Gastrocnemius medialis (tissue), 4 donors: ENCODE measurements around the gene GOLPH3. TPM values are rescaled to one million over a fixed set of nuclear protein-coding genes. Genes with fewer than 3 reads are reported as not detected.

ENCODE experiments used
- ATAC-seq, 2 donors: fragments of 150-250 bp; one replicate each; pipeline ENCODE4 v1.9.1; 2016
- DNase-seq, 2 donors: peaks; one replicate each; pipeline ENCODE4 v3.0.0-alpha.2; 2019
- H3K27ac ChIP-seq, 4 donors: fragments of 200-600 bp; sonication (generic); 1 replicate in 1 of 4; 2 replicates in 3 of 4; pipeline ENCODE4 v1.5.1; 2016 to 2018; ENCODE audit warnings: mild to moderate bottlenecking in 2 of 4, moderate library complexity in 1 of 4
- H3K27me3 ChIP-seq, 3 donors: fragments of 200-600 bp; sonication (generic) in 2 of 3; 1 replicate in 1 of 3; 2 replicates in 2 of 3; pipeline versions ENCODE4 v1.5.1 to v1.6.0; 2016 to 2019; ENCODE audit warnings: mild to moderate bottlenecking in 1 of 3, moderate library complexity in 1 of 3
- H3K36me3 ChIP-seq, 2 donors: fragments of 200-600 bp; sonication (generic) in 1 of 2; one replicate each; pipeline ENCODE4 v1.5.1; 2017 to 2018
- H3K4me1 ChIP-seq, 2 donors: fragments of 200-600 bp; sonication (generic) in 1 of 2; one replicate each; pipeline ENCODE4 v1.5.1; 2016 to 2017; ENCODE audit warnings: mild to moderate bottlenecking in 2 of 2
- H3K4me3 ChIP-seq, 4 donors: fragments of 200-600 bp; sonication (generic) in 3 of 4; 1 replicate in 1 of 4; 2 replicates in 3 of 4; pipeline ENCODE4 v1.5.1; 2016 to 2019; ENCODE audit warnings: mild to moderate bottlenecking in 2 of 4
- H3K9me3 ChIP-seq, 3 donors: fragments of 200-600 bp; sonication (generic) in 2 of 3; 1 replicate in 1 of 3; 2 replicates in 2 of 3; pipeline ENCODE4 v1.5.1; 2016 to 2019
- CTCF ChIP-seq, 5 experiments: fragments of 450-650 bp in 3 of 5; fragments of 200-600 bp in 2 of 5; sonication (generic) in 2 of 5; IDR thresholded peaks in 4 of 5; conservative IDR thresholded peaks in 1 of 5; 1 replicate in 4 of 5; 2 replicates in 1 of 5; pipeline ENCODE4 v1.5.1; 2016 to 2019; ENCODE audit warnings: antibody characterized with exemption in 5 of 5, mild to moderate bottlenecking in 3 of 5, moderate library complexity in 3 of 5
- POLR2A ChIP-seq, 2 donors: fragments of 450-650 bp; IDR thresholded peaks; one replicate each; pipeline ENCODE4 v1.6.1; 2017; ENCODE audit warnings: antibody characterized with exemption in 2 of 2, mild to moderate bottlenecking in 2 of 2, moderate library complexity in 2 of 2
- in situ Hi-C, 4 donors: fragments of 200-750 bp; cut with MboI; loops; one replicate each; pipeline versions ENCODE4 v1.15.0 to v1.8.0; 2017; ENCODE audit warnings: low sequenced_read_pairs in 4 of 4
- intact Hi-C: fragments of 100-400 bp; cut with DNase I; formaldehyde crosslinking; loops from one replicate; pipeline ENCODE4 v1.15.1; 2023; ENCODE audit warnings: low total_unique reads
- total RNA-seq, 4 donors: library from RNA; depleted of rRNA; stranded (reverse); fragments of >200 nt; gene quantifications; one replicate each; pipeline versions ENCODE4 v1.1.0 to v1.2.3, GENCODE V29; 2016

GOLPH3 gene
- total RNA-seq, 4 donors from 2014 or later, result 34.9 to 77.8 (median 46.1) TPM

DNA sequence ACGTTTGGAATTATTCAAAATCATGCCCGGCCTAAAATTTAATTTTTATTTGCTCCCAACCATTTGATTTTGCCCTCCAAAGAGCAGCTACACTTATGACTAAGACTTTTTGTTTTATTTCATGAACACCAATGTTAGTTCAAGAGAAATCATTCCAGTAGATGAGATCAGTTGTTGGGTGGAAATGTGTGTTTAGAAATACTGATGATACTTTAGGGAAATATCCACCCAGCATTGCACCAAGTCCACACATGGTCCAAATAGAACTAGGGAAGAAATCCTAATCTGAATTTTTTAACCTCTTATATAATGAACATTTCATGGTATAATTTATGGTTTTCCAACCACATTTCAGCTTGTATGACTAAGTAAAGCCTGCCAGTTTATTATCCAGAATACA is 28.3 kb upstream of the GOLPH3 start:
- Histone ChIP-seq H3K36me3 (no peaks in the 10 kb centered on the region), H3K4me1 (peaks cover 0 to under 1% of the 10 kb centered on the region in 2 donors), H3K27me3 (no peaks in the 10 kb centered on the region), H3K27ac (no peak overlapping the region), H3K4me3 (no peak overlapping the region), H3K9me3 (no peaks in the 10 kb centered on the region)
- in situ Hi-C loops, result no loop called here
- DNase-seq (no peak), ATAC-seq (peak; percentile 38 to 51)
- intact Hi-C loops, result no loop called here
- TF ChIP-seq POLR2A (IDR thresholded peaks at IDR 0.05), result no peak
- no peak for TF ChIP-seq CTCF (IDR thresholded peaks at IDR 0.05 in 4 of 5, conservative IDR thresholded peaks at IDR 0.05 in 1 of 5)

DNA sequence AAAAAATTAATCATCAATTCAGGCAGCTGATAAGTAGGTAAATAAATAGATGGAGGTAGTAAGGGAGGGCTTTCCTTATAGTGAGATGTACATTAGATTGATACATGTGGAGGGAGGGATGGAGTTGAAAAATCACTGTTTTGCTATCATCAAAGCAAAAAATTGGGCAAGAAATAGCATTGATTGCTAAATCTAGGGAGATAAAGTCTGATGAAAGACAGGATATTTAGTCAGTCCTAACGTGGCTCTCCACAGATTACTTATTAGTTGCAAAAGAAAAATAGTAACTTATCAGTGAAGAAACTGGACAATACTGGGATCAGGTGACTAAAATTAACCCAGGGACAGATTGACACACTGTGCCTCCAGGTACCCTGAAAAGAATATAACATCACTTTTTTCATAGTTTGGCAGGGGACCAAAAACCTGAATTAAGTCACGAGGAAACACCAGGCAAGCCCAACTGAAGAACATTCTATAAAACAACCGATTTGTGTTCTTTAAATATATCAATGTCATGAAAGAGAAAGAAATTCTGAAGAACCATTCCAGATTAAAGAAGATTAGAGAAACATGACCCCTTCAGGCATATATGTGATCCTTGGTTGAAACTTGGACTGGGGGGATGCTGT is 27.1 kb upstream of the GOLPH3 start:
- Histone ChIP-seq H3K27me3 (no peaks in the 10 kb centered on the region), H3K27ac (no peak overlapping the region), H3K4me1 (peaks cover 0 to 3% of the 10 kb centered on the region in 2 donors), H3K36me3 (no peaks in the 10 kb centered on the region), H3K4me3 (no peak overlapping the region), H3K9me3 (no peaks in the 10 kb centered on the region)
- DNase-seq (no peak), ATAC-seq (no peak)
- TF ChIP-seq CTCF (IDR thresholded peaks at IDR 0.05 in 4 of 5, conservative IDR thresholded peaks at IDR 0.05 in 1 of 5) (no peak), POLR2A (IDR thresholded peaks at IDR 0.05) (no peak)
- intact Hi-C loops, result no loop called here
- in situ Hi-C loops, result no loop called here

DNA sequence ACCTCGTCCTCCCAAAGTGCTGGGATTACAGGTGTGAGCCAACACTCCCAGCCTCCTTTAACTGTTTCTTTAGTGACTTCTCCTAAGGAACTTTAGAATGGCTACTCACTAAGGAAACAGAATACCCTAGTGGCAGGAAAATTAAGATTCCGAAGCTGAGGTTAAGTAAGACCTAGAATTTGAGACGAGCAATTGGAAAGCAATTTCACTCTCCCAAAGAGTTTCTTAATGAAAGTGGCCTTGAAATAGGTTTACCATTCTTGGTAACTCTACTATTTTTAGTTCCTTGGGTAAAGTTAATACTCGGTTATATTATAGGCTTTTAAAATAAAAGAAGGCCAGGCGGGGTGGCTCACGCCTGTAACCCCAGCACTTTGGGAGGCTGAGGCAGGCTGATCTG is 22.9 kb upstream of the GOLPH3 start:
- Histone ChIP-seq H3K27me3 (no peaks in the 10 kb centered on the region), H3K36me3 (no peaks in the 10 kb centered on the region), H3K4me1 (peaks cover 9 to 10% of the 10 kb centered on the region in 2 donors), H3K4me3 (no peak overlapping the region), H3K27ac (peak overlapping the region in 3 of 4 donors; percentile 1 to 42 (median 18)), H3K9me3 (no peaks in the 10 kb centered on the region)
- in situ Hi-C loops (no loop called here), intact Hi-C loops (no loop called here)
- TF ChIP-seq POLR2A (IDR thresholded peaks at IDR 0.05), result no peak
- DNase-seq, result no peak
- peak; percentile 55 to 88 for ATAC-seq

GRCh38 chr5:32195265-32195664 is 21.1 kb upstream of the GOLPH3 start:
- Histone ChIP-seq H3K27me3 (no peaks in the 10 kb centered on the region), H3K4me3 (no peak overlapping the region), H3K4me1 (peaks cover 9 to 10% of the 10 kb centered on the region in 2 donors), H3K9me3 (no peaks in the 10 kb centered on the region), H3K36me3 (no peaks in the 10 kb centered on the region), H3K27ac (no peak overlapping the region)
- no peak for ATAC-seq
- in situ Hi-C loops (no loop called here), intact Hi-C loops (no loop called here)
- DNase-seq, result no peak
- TF ChIP-seq CTCF (IDR thresholded peaks at IDR 0.05 in 4 of 5, conservative IDR thresholded peaks at IDR 0.05 in 1 of 5) (no peak), POLR2A (IDR thresholded peaks at IDR 0.05) (no peak)

DNA sequence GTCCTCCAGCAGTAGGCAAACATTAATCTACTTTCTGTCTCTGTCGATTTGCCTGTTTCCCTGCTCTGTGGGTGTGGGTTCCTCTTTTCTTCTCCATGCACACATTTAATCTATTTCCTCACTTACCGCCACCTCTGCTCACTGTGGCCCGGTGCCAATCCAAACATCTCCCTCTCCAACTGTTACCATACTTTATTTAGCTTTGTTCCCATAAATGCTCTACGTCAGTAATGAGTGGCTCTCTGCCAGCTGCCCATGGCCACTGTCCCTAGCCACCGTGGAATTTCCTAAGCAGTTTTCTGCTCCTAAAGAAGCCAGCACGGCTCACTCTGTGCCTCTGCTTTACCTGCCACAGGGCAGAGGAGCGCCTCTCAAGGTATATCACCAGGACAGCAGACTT is 19.5 kb upstream of the GOLPH3 start:
- intact Hi-C loops (no loop called here), in situ Hi-C loops (no loop called here)
- H3K9me3 ChIP-seq, result no peaks in the 10 kb centered on the region
- peak overlapping the region in 3 of 4 donors; percentile 15 to 36 (median 35) for H3K27ac ChIP-seq
- H3K36me3 ChIP-seq, result no peaks in the 10 kb centered on the region
- peaks cover 9 to 10% of the 10 kb centered on the region in 2 donors for H3K4me1 ChIP-seq
- no peaks in the 10 kb centered on the region for H3K27me3 ChIP-seq
- peak overlapping the region in 2 of 4 donors; percentile 3 to 18 for H3K4me3 ChIP-seq
- no peak for TF ChIP-seq POLR2A (IDR thresholded peaks at IDR 0.05)
- TF ChIP-seq CTCF (IDR thresholded peaks at IDR 0.05 in 4 of 5, conservative IDR thresholded peaks at IDR 0.05 in 1 of 5), result no peak
- ATAC-seq (peak; percentile 37 to 59), DNase-seq (peak; percentile 35 to 53)
